HG02588 (cell line): ENCODE data around the gene PIGK.

ENCODE experiments used
- ATAC-seq: cut with Tn5 transposase; IDR thresholded peaks from one replicate; pipeline ENCODE4 v1.9.1; 2021; ENCODE audit warnings: mild to moderate bottlenecking, moderate library complexity; ENCODE audit not compliant: unreplicated experiment

Gene PIGK

DNA sequence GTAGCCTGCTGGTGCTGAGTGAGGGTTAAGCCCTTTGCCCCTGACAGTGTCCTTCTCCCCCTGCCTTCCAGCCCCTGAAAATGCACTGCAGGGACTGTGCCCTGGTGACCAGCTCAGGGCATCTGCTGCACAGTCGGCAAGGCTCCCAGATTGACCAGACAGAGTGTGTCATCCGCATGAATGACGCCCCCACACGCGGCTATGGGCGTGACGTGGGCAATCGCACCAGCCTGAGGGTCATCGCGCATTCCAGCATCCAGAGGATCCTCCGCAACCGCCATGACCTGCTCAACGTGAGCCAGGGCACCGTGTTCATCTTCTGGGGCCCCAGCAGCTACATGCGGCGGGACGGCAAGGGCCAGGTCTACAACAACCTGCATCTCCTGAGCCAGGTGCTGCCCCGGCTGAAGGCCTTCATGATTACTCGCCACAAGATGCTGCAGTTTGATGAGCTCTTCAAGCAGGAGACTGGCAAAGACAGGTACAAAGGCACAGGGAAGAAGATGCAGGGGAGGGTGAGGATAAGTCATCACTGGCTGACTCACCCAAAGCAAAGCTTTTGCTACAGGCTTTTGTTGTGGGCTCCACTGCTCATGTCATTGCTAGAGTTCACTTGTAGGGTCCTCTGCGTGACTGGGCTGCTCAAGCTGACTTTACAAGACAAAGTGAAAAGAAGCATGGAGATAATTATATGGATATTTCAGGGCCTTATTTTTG lies 174.9 kb downstream of the PIGK start:
- ATAC-seq, result no peak

GRCh38 chr1:77040826-77041225 lies 178.4 kb downstream of the PIGK start:
- ATAC-seq, result no peak

GRCh38 chr1:77039739-77040138 lies 179.5 kb downstream of the PIGK start:
- no peak for ATAC-seq

- ATAC-seq, result no peak
These were observed 180.1 kb downstream of the PIGK start for GRCh38 chr1:77039111-77039510.
